ENCODE results near the gene TIMP2. TPM values are rescaled to one million over a fixed set of nuclear protein-coding genes. Genes with fewer than 3 reads are reported as not detected.
"Not testable (repeated sequence)": the region's sequence is repeated elsewhere in the genome, so short reads cannot be mapped to it uniquely, and the experiment has no call there.

The TIMP2 gene
- total RNA-seq, 1 experiment from 2014 or later, result 166 TPM

- DNase-seq (ENCODE audit: low read depth in 1 of 2, low spot score in 2 of 2), result no peak
- H3K36me3 ChIP-seq, result peaks cover 39% of the 10 kb centered on the region
- no peak overlapping the region for H3K27ac ChIP-seq
- H3K27me3 ChIP-seq (replicated peaks), result no peaks in the 10 kb centered on the region
- H3K9me3 ChIP-seq (replicated peaks), result no peaks in the 10 kb centered on the region
- H3K4me1 ChIP-seq (replicated peaks), result no peaks in the 10 kb centered on the region; the same call in 1 of the 2 replicates
- no peak overlapping the region for H3K4me3 ChIP-seq
Observed at GRCh38 chr17:78891406-78892061, 33.7 kb downstream of the TIMP2 start.

DNA sequence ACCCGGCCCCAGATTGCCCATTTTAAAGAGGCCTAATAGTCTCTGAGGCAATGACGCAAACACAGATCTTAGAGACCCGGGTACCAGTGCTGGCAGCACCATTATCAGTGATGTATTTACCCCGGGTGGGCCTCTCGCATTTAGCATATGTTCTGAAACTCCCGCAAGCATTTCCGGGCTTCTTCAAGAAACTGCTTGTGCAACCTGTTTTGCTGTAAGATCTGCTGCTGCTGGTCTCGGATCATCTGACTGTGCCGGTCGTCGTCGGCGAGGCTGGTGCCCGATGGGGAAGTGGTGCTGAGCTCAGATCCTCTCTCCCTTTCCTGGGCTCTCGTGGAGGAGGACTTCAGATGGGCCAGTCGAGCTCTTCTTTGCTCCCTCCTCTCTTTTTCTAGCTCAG, 34.7 kb downstream of the TIMP2 start:
- H3K4me3 ChIP-seq, result no peak overlapping the region
- DNase-seq (ENCODE audit: low read depth in 1 of 2, low spot score in 2 of 2), result no peak
- H3K4me1 ChIP-seq (replicated peaks), result peaks cover 9% of the 10 kb centered on the region
- H3K27ac ChIP-seq, result no peak overlapping the region
- H3K36me3 ChIP-seq, result peaks cover 39% of the 10 kb centered on the region
- no peaks in the 10 kb centered on the region for H3K27me3 ChIP-seq (replicated peaks)
- H3K9me3 ChIP-seq (replicated peaks), result no peaks in the 10 kb centered on the region

DNA sequence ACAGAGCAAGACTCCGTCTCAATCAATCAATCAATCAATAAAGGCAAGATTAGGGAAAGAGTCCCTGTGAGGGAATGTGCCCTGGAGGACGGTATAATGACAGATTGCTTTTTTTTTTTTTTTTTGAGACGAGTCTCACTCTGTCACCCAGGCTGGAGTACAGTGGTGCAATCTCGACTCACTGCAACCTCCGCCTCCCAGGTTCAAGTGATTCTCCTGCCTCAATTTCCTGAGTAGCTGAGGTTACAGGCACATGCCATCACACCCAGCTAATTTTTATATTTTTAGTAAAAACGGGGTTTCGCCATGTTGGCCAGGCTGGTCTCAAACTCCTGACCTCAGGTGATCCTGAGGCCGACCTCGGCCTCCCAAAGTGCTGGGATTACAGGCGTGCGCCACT, 35.1 kb downstream of the TIMP2 start:
- H3K9me3 ChIP-seq (replicated peaks), result not testable (repeated sequence)
- Histone ChIP-seq H3K4me1 (replicated peaks) (peaks cover 13% of the 10 kb centered on the region), H3K36me3 (peaks cover 41% of the 10 kb centered on the region)

DNA sequence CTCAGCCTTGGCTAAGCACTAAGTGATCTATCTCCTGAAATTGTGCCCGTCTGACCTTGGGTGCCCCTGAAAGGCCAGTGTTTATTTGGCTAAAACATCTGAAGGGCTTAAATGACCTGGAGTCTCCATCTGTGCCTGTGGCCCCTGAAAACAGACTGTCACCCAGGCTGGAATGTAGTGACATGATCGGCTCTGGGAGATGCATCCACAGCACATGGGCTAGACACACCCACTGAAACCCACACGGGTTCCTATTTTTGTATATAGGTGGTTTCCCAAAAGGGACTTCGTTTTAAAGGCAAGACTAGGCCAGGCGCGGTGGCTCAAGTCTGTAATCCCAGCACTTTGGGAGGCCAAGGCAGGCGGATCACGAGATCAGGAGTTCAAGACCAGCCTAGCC, 35.7 kb downstream of the TIMP2 start:
- no peak overlapping the region for H3K27ac ChIP-seq
- peaks cover 19% of the 10 kb centered on the region for H3K4me1 ChIP-seq (replicated peaks)
- no peaks in the 10 kb centered on the region for H3K27me3 ChIP-seq (replicated peaks)
- no peak overlapping the region for H3K4me3 ChIP-seq
- no peaks in the 10 kb centered on the region for H3K9me3 ChIP-seq (replicated peaks)
- DNase-seq (ENCODE audit: low read depth in 1 of 2, low spot score in 2 of 2), result no peak
- peaks cover 47% of the 10 kb centered on the region for H3K36me3 ChIP-seq

More for the DNA sequence above, 35.1 kb downstream of the TIMP2 start:
- not testable (repeated sequence) for H3K27me3 ChIP-seq (replicated peaks); H3K4me3 ChIP-seq; H3K27ac ChIP-seq; DNase-seq (ENCODE audit: low read depth in 1 of 2, low spot score in 2 of 2)

GRCh38 chr17:78888941-78889518, 36.2 kb downstream of the TIMP2 start:
- no peaks in the 10 kb centered on the region for H3K27me3 ChIP-seq (replicated peaks)
- peaks cover 52% of the 10 kb centered on the region for H3K36me3 ChIP-seq
- DNase-seq (ENCODE audit: low read depth in 1 of 2, low spot score in 2 of 2), result no peak
- H3K27ac ChIP-seq, result no peak overlapping the region
- H3K9me3 ChIP-seq (replicated peaks), result no peaks in the 10 kb centered on the region
- peaks cover 24% of the 10 kb centered on the region for H3K4me1 ChIP-seq (replicated peaks)
- H3K4me3 ChIP-seq, result no peak overlapping the region

DNA sequence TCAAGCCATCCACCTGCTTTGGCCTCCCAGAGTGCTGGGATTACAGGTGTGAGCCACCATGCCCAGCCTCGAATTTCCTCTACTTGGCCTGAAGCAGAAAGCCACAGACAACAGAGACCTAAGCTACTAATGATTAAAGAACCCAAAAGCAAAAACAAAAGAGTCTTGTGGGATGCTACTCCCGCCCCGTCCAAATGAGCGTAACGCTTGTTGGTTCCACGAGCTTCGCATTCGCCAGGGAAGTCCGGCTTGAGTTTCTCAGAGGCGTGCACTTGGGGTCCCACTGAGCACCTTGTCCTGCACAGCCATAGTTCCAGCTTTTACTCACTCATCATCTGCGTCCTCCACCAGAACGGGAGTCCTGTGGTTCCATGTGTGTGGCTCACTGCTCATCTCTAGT, 38.2 kb downstream of the TIMP2 start:
- Histone ChIP-seq H3K9me3 (replicated peaks) (no peaks in the 10 kb centered on the region), H3K4me1 (replicated peaks) (peaks cover 44% of the 10 kb centered on the region), H3K4me3 (no peak overlapping the region), H3K36me3 (peaks cover 47% of the 10 kb centered on the region), H3K27me3 (replicated peaks) (no peaks in the 10 kb centered on the region), H3K27ac (no peak overlapping the region)
- DNase-seq (ENCODE audit: low read depth in 1 of 2, low spot score in 2 of 2), result no peak

DNA sequence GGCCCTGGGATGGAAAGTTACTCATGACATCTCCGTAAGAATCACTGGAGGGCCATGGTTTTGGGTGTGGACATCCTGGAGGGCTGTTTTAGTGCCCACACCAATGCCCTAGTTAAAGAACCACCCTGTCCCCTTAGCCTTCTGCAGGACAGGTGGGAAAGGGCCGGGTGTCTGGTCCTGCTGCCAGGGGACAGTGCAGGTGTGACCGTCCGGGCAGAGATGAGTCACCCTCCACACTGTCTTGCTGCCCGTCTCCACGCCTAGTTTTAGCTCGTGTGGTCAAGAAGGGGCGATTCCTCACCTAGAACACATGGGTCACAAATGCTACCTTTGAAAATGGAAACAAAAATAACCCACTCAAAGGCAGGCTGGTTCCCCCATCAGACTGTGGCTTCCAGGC, 39.2 kb downstream of the TIMP2 start:
- Histone ChIP-seq H3K27ac (no peak overlapping the region), H3K4me1 (replicated peaks) (peaks cover 48% of the 10 kb centered on the region), H3K9me3 (replicated peaks) (no peaks in the 10 kb centered on the region), H3K4me3 (no peak overlapping the region), H3K36me3 (peaks cover 43% of the 10 kb centered on the region), H3K27me3 (replicated peaks) (no peaks in the 10 kb centered on the region)
- no peak for DNase-seq (ENCODE audit: low read depth in 1 of 2, low spot score in 2 of 2)

DNA sequence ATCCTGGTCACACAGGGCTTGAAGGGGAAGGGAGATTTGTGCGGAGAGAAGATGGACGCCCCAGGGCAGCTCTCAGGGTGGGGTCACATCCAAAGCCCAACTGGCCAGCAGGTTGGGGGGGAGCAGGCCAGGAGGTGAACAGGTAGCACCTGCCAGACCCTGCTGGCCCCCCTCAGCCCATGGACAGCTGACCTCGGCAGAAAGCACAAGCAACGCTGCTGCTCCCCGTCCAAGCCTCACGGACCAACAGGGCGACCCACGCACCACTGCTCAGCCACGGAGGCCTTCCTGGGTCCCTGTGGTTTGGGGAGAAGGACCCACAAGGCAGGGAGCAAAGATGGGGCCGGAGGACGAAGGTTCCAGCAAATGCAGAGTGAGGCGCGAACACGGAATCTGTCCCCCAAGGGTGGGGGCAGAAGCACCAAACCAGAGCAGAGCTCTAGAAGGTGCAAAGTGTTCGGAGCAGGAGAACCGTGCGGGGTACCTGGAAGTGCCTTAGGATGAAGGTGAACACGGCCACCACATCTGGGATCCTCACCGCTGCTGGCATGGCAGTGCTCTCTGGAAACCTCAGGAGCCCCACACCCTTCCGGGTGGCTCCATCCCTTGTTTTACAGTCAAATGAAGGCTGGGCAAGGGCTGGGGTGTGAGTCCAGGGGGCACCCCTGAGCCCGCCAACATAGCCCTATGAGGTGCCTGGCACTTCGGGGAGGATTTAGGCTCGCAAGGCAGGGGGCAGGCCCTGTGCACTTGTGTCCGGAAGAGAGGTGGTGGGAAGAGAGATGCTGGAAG, 40.1 kb downstream of the TIMP2 start:
- no peaks in the 10 kb centered on the region for H3K27me3 ChIP-seq (replicated peaks)
- no peaks in the 10 kb centered on the region for H3K9me3 ChIP-seq (replicated peaks)
- peaks cover 36% of the 10 kb centered on the region for H3K36me3 ChIP-seq
- DNase-seq (ENCODE audit: low read depth in 1 of 2, low spot score in 2 of 2), result no peak
- H3K4me1 ChIP-seq (replicated peaks), result peaks cover 57% of the 10 kb centered on the region
- H3K4me3 ChIP-seq, result no peak overlapping the region
- H3K27ac ChIP-seq, result peak overlapping the region; percentile 97

GRCh38 chr17:78884148-78884825, 40.9 kb downstream of the TIMP2 start:
- Histone ChIP-seq H3K27ac (peak overlapping the region; percentile 97), H3K36me3 (peaks cover 34% of the 10 kb centered on the region), H3K9me3 (replicated peaks) (no peaks in the 10 kb centered on the region), H3K4me3 (peak overlapping the region; percentile 13), H3K27me3 (replicated peaks) (no peaks in the 10 kb centered on the region), H3K4me1 (replicated peaks) (peaks cover 64% of the 10 kb centered on the region)
- DNase-seq (ENCODE audit: low read depth in 1 of 2, low spot score in 2 of 2), result peak; percentile 28 to 53

DNA sequence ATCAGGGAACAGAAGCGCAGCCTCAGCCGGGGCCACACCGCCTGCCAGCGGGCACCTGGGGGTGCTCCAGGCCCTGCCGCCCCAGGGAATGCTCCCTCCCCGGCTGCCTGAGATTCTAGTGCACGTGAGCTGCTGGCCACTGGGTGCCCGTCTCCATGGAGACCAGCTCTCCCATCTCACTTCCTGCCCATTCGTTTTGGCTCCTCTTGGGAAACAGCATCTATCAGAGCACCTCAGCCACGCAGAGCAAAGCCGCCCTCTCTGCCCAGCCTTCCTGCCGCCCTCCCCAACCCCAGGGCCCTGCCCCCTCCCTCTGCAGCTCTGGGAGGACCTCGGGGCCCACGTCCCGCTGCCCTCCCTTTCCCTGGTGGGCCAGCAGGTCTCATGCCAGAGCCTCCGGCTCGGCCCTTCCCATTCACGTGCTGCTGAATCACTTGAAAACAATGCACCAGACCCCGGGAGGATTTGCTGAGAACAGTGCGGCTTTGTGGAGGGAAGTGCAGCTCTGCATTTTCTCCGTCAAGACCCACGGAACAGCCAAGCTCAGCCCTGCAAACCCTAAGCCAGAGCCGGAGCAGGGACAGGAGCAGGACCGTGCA, 41.6 kb downstream of the TIMP2 start:
- Histone ChIP-seq H3K27me3 (replicated peaks) (no peaks in the 10 kb centered on the region), H3K9me3 (replicated peaks) (no peaks in the 10 kb centered on the region), H3K27ac (peak overlapping the region; percentile 97), H3K4me3 (peak overlapping the region; percentile 13), H3K36me3 (peaks cover 37% of the 10 kb centered on the region), H3K4me1 (replicated peaks) (peaks cover 71% of the 10 kb centered on the region)
- DNase-seq (ENCODE audit: low read depth in 1 of 2, low spot score in 2 of 2), result peak; percentile 94 to 97

- Histone ChIP-seq H3K4me3 (peak overlapping the region; percentile 13), H3K36me3 (peaks cover 36% of the 10 kb centered on the region), H3K9me3 (replicated peaks) (no peaks in the 10 kb centered on the region), H3K4me1 (replicated peaks) (peaks cover 76% of the 10 kb centered on the region), H3K27ac (peak overlapping the region; percentile 97), H3K27me3 (replicated peaks) (no peaks in the 10 kb centered on the region)
- DNase-seq (ENCODE audit: low read depth in 1 of 2, low spot score in 2 of 2), result peak; percentile 98 to 99
Observed at GRCh38 chr17:78883089-78883532, 42.1 kb downstream of the TIMP2 start.

GRCh38 chr17:78882540-78883088, 42.6 kb downstream of the TIMP2 start:
- peak in 1 of 2 experiments; percentile 69 for DNase-seq (ENCODE audit: low read depth in 1 of 2, low spot score in 2 of 2)

GRCh38 chr17:78879635-78880186, 45.5 kb downstream of the TIMP2 start:
- DNase-seq (ENCODE audit: low read depth in 1 of 2, low spot score in 2 of 2), result peak; percentile 91 to 95
- peaks cover 40% of the 10 kb centered on the region for H3K36me3 ChIP-seq
- no peaks in the 10 kb centered on the region for H3K9me3 ChIP-seq (replicated peaks)
- H3K4me3 ChIP-seq, result peak overlapping the region; percentile 10
- peak overlapping the region; percentile 87 for H3K27ac ChIP-seq
- peaks cover 83% of the 10 kb centered on the region for H3K4me1 ChIP-seq (replicated peaks)
- no peaks in the 10 kb centered on the region for H3K27me3 ChIP-seq (replicated peaks)

More at GRCh38 chr17:78882540-78883088, 42.6 kb downstream of the TIMP2 start:
- no peaks in the 10 kb centered on the region for H3K9me3 ChIP-seq (replicated peaks)
- H3K27ac ChIP-seq, result peak overlapping the region; percentile 97
- peaks cover 80% of the 10 kb centered on the region for H3K4me1 ChIP-seq (replicated peaks)
- peaks cover 40% of the 10 kb centered on the region for H3K36me3 ChIP-seq
- H3K4me3 ChIP-seq, result peak overlapping the region; percentile 13; the same call in 1 of the 2 replicates
- H3K27me3 ChIP-seq (replicated peaks), result no peaks in the 10 kb centered on the region

All from SJSA1 (cell line).